ENCODE measurements around the gene RCAN1.
"Not testable (repeated sequence)": the region's sequence is repeated elsewhere in the genome, so short reads cannot be mapped to it uniquely, and the experiment has no call there.

Gene RCAN1

GRCh38 chr21:34574601-34575529, 40.0 kb downstream of the RCAN1 start:
- H3K27me3 ChIP-seq (ENCODE audit: control insufficient read depth in 2 of 2, insufficient read depth in 2 of 2, low read length in 2 of 2): no peaks in the 10 kb centered on the region
- no peak overlapping the region for H3K4me3 ChIP-seq (ENCODE audit: low read length in 2 of 2)
- no peaks in the 10 kb centered on the region for H3K36me3 ChIP-seq (ENCODE audit: control insufficient read depth in 2 of 2, insufficient read depth in 2 of 2, low read length in 2 of 2)
- H3K27ac ChIP-seq (ENCODE audit: low read depth in 2 of 2, low read length in 2 of 2): peak overlapping the region; percentile 73 to 87
- H3K4me1 ChIP-seq (ENCODE audit: control insufficient read depth in 2 of 2, insufficient read depth in 2 of 2, low read length in 2 of 2): peaks cover 11 to 27% of the 10 kb centered on the region in 2 donors
- no peaks in the 10 kb centered on the region for H3K9me3 ChIP-seq (ENCODE audit: control insufficient read depth in 2 of 2, low read length in 2 of 2)
- H3K9ac ChIP-seq (ENCODE audit: low read depth in 1 of 2, low read length in 2 of 2): peak overlapping the region in 1 of 2 donors; percentile 44

GRCh38 chr21:34571994-34572393, 42.9 kb downstream of the RCAN1 start:
- Histone ChIP-seq H3K27ac (ENCODE audit: low read depth in 2 of 2, low read length in 2 of 2) (no peak overlapping the region), H3K4me3 (ENCODE audit: low read length in 2 of 2) (no peak overlapping the region), H3K9me3 (ENCODE audit: control insufficient read depth in 2 of 2, low read length in 2 of 2) (no peaks in the 10 kb centered on the region), H3K27me3 (ENCODE audit: control insufficient read depth in 2 of 2, insufficient read depth in 2 of 2, low read length in 2 of 2) (no peaks in the 10 kb centered on the region), H3K4me1 (ENCODE audit: control insufficient read depth in 2 of 2, insufficient read depth in 2 of 2, low read length in 2 of 2) (peaks cover 11 to 36% of the 10 kb centered on the region in 2 donors), H3K9ac (ENCODE audit: low read depth in 1 of 2, low read length in 2 of 2) (no peak overlapping the region), H3K36me3 (ENCODE audit: control insufficient read depth in 2 of 2, insufficient read depth in 2 of 2, low read length in 2 of 2) (no peaks in the 10 kb centered on the region)

GRCh38 chr21:34570313-34570712, 44.6 kb downstream of the RCAN1 start:
- H3K9me3 ChIP-seq (ENCODE audit: control insufficient read depth in 2 of 2, low read length in 2 of 2): no peaks in the 10 kb centered on the region
- H3K27me3 ChIP-seq (ENCODE audit: control insufficient read depth in 2 of 2, insufficient read depth in 2 of 2, low read length in 2 of 2): no peaks in the 10 kb centered on the region
- no peak overlapping the region for H3K9ac ChIP-seq (ENCODE audit: low read depth in 1 of 2, low read length in 2 of 2)
- peak overlapping the region in 1 of 2 donors; percentile 90 for H3K27ac ChIP-seq (ENCODE audit: low read depth in 2 of 2, low read length in 2 of 2)
- peaks cover 6 to 26% of the 10 kb centered on the region in 2 donors for H3K4me1 ChIP-seq (ENCODE audit: control insufficient read depth in 2 of 2, insufficient read depth in 2 of 2, low read length in 2 of 2)
- no peaks in the 10 kb centered on the region for H3K36me3 ChIP-seq (ENCODE audit: control insufficient read depth in 2 of 2, insufficient read depth in 2 of 2, low read length in 2 of 2)
- H3K4me3 ChIP-seq (ENCODE audit: low read length in 2 of 2): no peak overlapping the region

GRCh38 chr21:34569381-34569979, 45.4 kb downstream of the RCAN1 start:
- Histone ChIP-seq H3K9ac (ENCODE audit: low read depth in 1 of 2, low read length in 2 of 2) (peak overlapping the region in 1 of 2 donors; percentile 46), H3K4me1 (ENCODE audit: control insufficient read depth in 2 of 2, insufficient read depth in 2 of 2, low read length in 2 of 2) (peaks cover 0 to 20% of the 10 kb centered on the region in 2 donors), H3K9me3 (ENCODE audit: control insufficient read depth in 2 of 2, low read length in 2 of 2) (no peaks in the 10 kb centered on the region), H3K27me3 (ENCODE audit: control insufficient read depth in 2 of 2, insufficient read depth in 2 of 2, low read length in 2 of 2) (no peaks in the 10 kb centered on the region), H3K27ac (ENCODE audit: low read depth in 2 of 2, low read length in 2 of 2) (peak overlapping the region; percentile 77 to 90), H3K36me3 (ENCODE audit: control insufficient read depth in 2 of 2, insufficient read depth in 2 of 2, low read length in 2 of 2) (no peaks in the 10 kb centered on the region), H3K4me3 (ENCODE audit: low read length in 2 of 2) (no peak overlapping the region)

GRCh38 chr21:34568801-34569200, 46.1 kb downstream of the RCAN1 start:
- not testable (repeated sequence) for H3K27me3 ChIP-seq (ENCODE audit: control insufficient read depth in 2 of 2, insufficient read depth in 2 of 2, low read length in 2 of 2); H3K4me3 ChIP-seq (ENCODE audit: low read length in 2 of 2); H3K9me3 ChIP-seq (ENCODE audit: control insufficient read depth in 2 of 2, low read length in 2 of 2); H3K36me3 ChIP-seq (ENCODE audit: control insufficient read depth in 2 of 2, insufficient read depth in 2 of 2, low read length in 2 of 2)
- H3K27ac ChIP-seq (ENCODE audit: low read depth in 2 of 2, low read length in 2 of 2): peak overlapping the region; percentile 24 to 90
- H3K4me1 ChIP-seq (ENCODE audit: control insufficient read depth in 2 of 2, insufficient read depth in 2 of 2, low read length in 2 of 2): peaks cover 0 to 20% of the 10 kb centered on the region in 2 donors
- peak overlapping the region in 1 of 2 donors; percentile 46 for H3K9ac ChIP-seq (ENCODE audit: low read depth in 1 of 2, low read length in 2 of 2)

- Histone ChIP-seq H3K9ac (ENCODE audit: low read depth in 1 of 2, low read length in 2 of 2) (no peak overlapping the region), H3K27ac (ENCODE audit: low read depth in 2 of 2, low read length in 2 of 2) (no peak overlapping the region), H3K9me3 (ENCODE audit: control insufficient read depth in 2 of 2, low read length in 2 of 2) (no peaks in the 10 kb centered on the region), H3K4me1 (ENCODE audit: control insufficient read depth in 2 of 2, insufficient read depth in 2 of 2, low read length in 2 of 2) (peaks cover 0 to 20% of the 10 kb centered on the region in 2 donors), H3K4me3 (ENCODE audit: low read length in 2 of 2) (no peak overlapping the region), H3K27me3 (ENCODE audit: control insufficient read depth in 2 of 2, insufficient read depth in 2 of 2, low read length in 2 of 2) (no peaks in the 10 kb centered on the region), H3K36me3 (ENCODE audit: control insufficient read depth in 2 of 2, insufficient read depth in 2 of 2, low read length in 2 of 2) (no peaks in the 10 kb centered on the region)
These were observed 47.2 kb downstream of the RCAN1 start for GRCh38 chr21:34567604-34568155.

GRCh38 chr21:34565238-34565637, 49.7 kb downstream of the RCAN1 start:
- Histone ChIP-seq H3K4me1 (ENCODE audit: control insufficient read depth in 2 of 2, insufficient read depth in 2 of 2, low read length in 2 of 2) (peaks cover 0 to 16% of the 10 kb centered on the region in 2 donors), H3K4me3 (ENCODE audit: low read length in 2 of 2) (no peak overlapping the region), H3K9me3 (ENCODE audit: control insufficient read depth in 2 of 2, low read length in 2 of 2) (no peaks in the 10 kb centered on the region), H3K9ac (ENCODE audit: low read depth in 1 of 2, low read length in 2 of 2) (no peak overlapping the region), H3K27me3 (ENCODE audit: control insufficient read depth in 2 of 2, insufficient read depth in 2 of 2, low read length in 2 of 2) (no peaks in the 10 kb centered on the region), H3K27ac (ENCODE audit: low read depth in 2 of 2, low read length in 2 of 2) (no peak overlapping the region), H3K36me3 (ENCODE audit: control insufficient read depth in 2 of 2, insufficient read depth in 2 of 2, low read length in 2 of 2) (no peaks in the 10 kb centered on the region)

- not testable (repeated sequence) for H3K27ac ChIP-seq (ENCODE audit: low read depth in 2 of 2, low read length in 2 of 2); H3K4me3 ChIP-seq (ENCODE audit: low read length in 2 of 2); H3K4me1 ChIP-seq (ENCODE audit: control insufficient read depth in 2 of 2, insufficient read depth in 2 of 2, low read length in 2 of 2); H3K27me3 ChIP-seq (ENCODE audit: control insufficient read depth in 2 of 2, insufficient read depth in 2 of 2, low read length in 2 of 2); H3K36me3 ChIP-seq (ENCODE audit: control insufficient read depth in 2 of 2, insufficient read depth in 2 of 2, low read length in 2 of 2); H3K9me3 ChIP-seq (ENCODE audit: control insufficient read depth in 2 of 2, low read length in 2 of 2); H3K9ac ChIP-seq (ENCODE audit: low read depth in 1 of 2, low read length in 2 of 2)
These were observed 51.5 kb downstream of the RCAN1 start for GRCh38 chr21:34563370-34563769.

- no peaks in the 10 kb centered on the region for H3K4me1 ChIP-seq (ENCODE audit: control insufficient read depth in 2 of 2, insufficient read depth in 2 of 2, low read length in 2 of 2)
- no peaks in the 10 kb centered on the region for H3K27me3 ChIP-seq (ENCODE audit: control insufficient read depth in 2 of 2, insufficient read depth in 2 of 2, low read length in 2 of 2)
- no peak overlapping the region for H3K4me3 ChIP-seq (ENCODE audit: low read length in 2 of 2)
- H3K9me3 ChIP-seq (ENCODE audit: control insufficient read depth in 2 of 2, low read length in 2 of 2): no peaks in the 10 kb centered on the region
- H3K27ac ChIP-seq (ENCODE audit: low read depth in 2 of 2, low read length in 2 of 2): no peak overlapping the region
- no peaks in the 10 kb centered on the region for H3K36me3 ChIP-seq (ENCODE audit: control insufficient read depth in 2 of 2, insufficient read depth in 2 of 2, low read length in 2 of 2)
- no peak overlapping the region for H3K9ac ChIP-seq (ENCODE audit: low read depth in 1 of 2, low read length in 2 of 2)
These were observed 53.1 kb downstream of the RCAN1 start for GRCh38 chr21:34561806-34562205.

- H3K9me3 ChIP-seq (ENCODE audit: control insufficient read depth in 2 of 2, low read length in 2 of 2): no peaks in the 10 kb centered on the region
- no peak overlapping the region for H3K27ac ChIP-seq (ENCODE audit: low read depth in 2 of 2, low read length in 2 of 2)
- H3K4me1 ChIP-seq (ENCODE audit: control insufficient read depth in 2 of 2, insufficient read depth in 2 of 2, low read length in 2 of 2): no peaks in the 10 kb centered on the region
- H3K36me3 ChIP-seq (ENCODE audit: control insufficient read depth in 2 of 2, insufficient read depth in 2 of 2, low read length in 2 of 2): no peaks in the 10 kb centered on the region
- H3K9ac ChIP-seq (ENCODE audit: low read depth in 1 of 2, low read length in 2 of 2): no peak overlapping the region
- H3K27me3 ChIP-seq (ENCODE audit: control insufficient read depth in 2 of 2, insufficient read depth in 2 of 2, low read length in 2 of 2): no peaks in the 10 kb centered on the region
- H3K4me3 ChIP-seq (ENCODE audit: low read length in 2 of 2): no peak overlapping the region
These were observed 54.3 kb downstream of the RCAN1 start for GRCh38 chr21:34560609-34561008.
